ENCODE measurements around the gene ZDHHC7.
"Not testable (repeated sequence)": the region's sequence is repeated elsewhere in the genome, so short reads cannot be mapped to it uniquely, and the experiment has no call there.

The ZDHHC7 gene

GRCh38 chr16:84947996-84948850, 63.1 kb downstream of the ZDHHC7 start:
- in situ Hi-C loops (cut with MboI; ENCODE audit: low sequenced_read_pairs) = no loop called here

- in situ Hi-C loops (cut with MboI; ENCODE audit: low sequenced_read_pairs) = no loop called here
These were observed 64.3 kb downstream of the ZDHHC7 start for GRCh38 chr16:84947022-84947421.

- in situ Hi-C loops (cut with MboI; ENCODE audit: low sequenced_read_pairs) = no loop called here
These were observed 67.7 kb downstream of the ZDHHC7 start for GRCh38 chr16:84943620-84944019.

GRCh38 chr16:84942786-84943185, 68.5 kb downstream of the ZDHHC7 start:
- in situ Hi-C loops (cut with MboI; ENCODE audit: low sequenced_read_pairs) = no loop called here

GRCh38 chr16:84941921-84942320, 69.4 kb downstream of the ZDHHC7 start:
- in situ Hi-C loops (cut with MboI; ENCODE audit: low sequenced_read_pairs) = no loop called here

GRCh38 chr16:84940670-84941551, 70.4 kb downstream of the ZDHHC7 start:
- in situ Hi-C loops (cut with MboI; ENCODE audit: low sequenced_read_pairs) = no loop called here

- in situ Hi-C loops (cut with MboI; ENCODE audit: low sequenced_read_pairs) = not testable (repeated sequence)
These were observed 72.7 kb downstream of the ZDHHC7 start for GRCh38 chr16:84938616-84939015.

GRCh38 chr16:84937196-84938005, 73.9 kb downstream of the ZDHHC7 start:
- in situ Hi-C loops (cut with MboI; ENCODE audit: low sequenced_read_pairs) = no loop called here

- in situ Hi-C loops (cut with MboI; ENCODE audit: low sequenced_read_pairs) = no loop called here
These were observed 77.3 kb downstream of the ZDHHC7 start for GRCh38 chr16:84933774-84934631.

GRCh38 chr16:84932681-84933080, 78.7 kb downstream of the ZDHHC7 start:
- in situ Hi-C loops (cut with MboI; ENCODE audit: low sequenced_read_pairs) = no loop called here

- in situ Hi-C loops (cut with MboI; ENCODE audit: low sequenced_read_pairs) = no loop called here
These were observed 79.8 kb downstream of the ZDHHC7 start for GRCh38 chr16:84931506-84931905.

- in situ Hi-C loops (cut with MboI; ENCODE audit: low sequenced_read_pairs) = no loop called here
These were observed 80.2 kb downstream of the ZDHHC7 start for GRCh38 chr16:84931107-84931494.

- in situ Hi-C loops (cut with MboI; ENCODE audit: low sequenced_read_pairs) = no loop called here
These were observed 80.8 kb downstream of the ZDHHC7 start for GRCh38 chr16:84930298-84931106.

- in situ Hi-C loops (cut with MboI; ENCODE audit: low sequenced_read_pairs) = no loop called here
These were observed 81.7 kb downstream of the ZDHHC7 start for GRCh38 chr16:84929421-84930297.

GRCh38 chr16:84928679-84929420, 82.5 kb downstream of the ZDHHC7 start:
- in situ Hi-C loops (cut with MboI; ENCODE audit: low sequenced_read_pairs) = no loop called here

GRCh38 chr16:84927621-84928591, 83.4 kb downstream of the ZDHHC7 start:
- in situ Hi-C loops (cut with MboI; ENCODE audit: low sequenced_read_pairs) = no loop called here
